ENCODE measurements around the gene ACIN1. TPM values are rescaled to one million over a fixed set of nuclear protein-coding genes. Genes with fewer than 3 reads are reported as not detected.
A peak's percentile ranks its signal among the peaks of the same experiment; 100 is the strongest.

ACIN1 gene
- total and polyA plus RNA-seq, 2 of the 13 experiments (the other 11 are each of a cell fraction or from before 2014, with no cell fraction given), result 165 to 183 TPM

GRCh38 chr14:23086565-23086964 is 8.4 kb downstream of the ACIN1 start:
- ChIA-PET POLR2A (interaction anchor here (5.2 kb wide), 1 partner anchor 8 kb away, joined by 51 read pairs; the partner anchor contains the start of genes ACIN1 and C14orf119), CTCF (ENCODE audit: low intra/inter-chr PET ratio, low total read pairs) (interaction anchor here (1.5 kb wide), 1 partner anchor 17 kb away, joined by 3 read pairs; no protein-coding TSS in a partner anchor)
- no peak for DNase-seq (ENCODE audit: low spot score)
- 100% methylated on average over 1 of the region's 1 CpG for WGBS (ENCODE audit: low lambda C conversion rate)
- Histone ChIP-seq H3K4me2 (ENCODE audit: low read depth, low read length) (no peak overlapping the region), H2AFZ (ENCODE audit: low read length) (no peak overlapping the region), H3K79me2 (ENCODE audit: insufficient read depth, low read length) (peaks cover 18% of the 10 kb centered on the region), H3K27me3 (ENCODE audit: control insufficient read depth in 1 of 2, insufficient read depth in 2 of 2, low read length in 2 of 2) (no peaks in the 10 kb centered on the region), H3K36me3 (replicated peaks in 1 of 2; ENCODE audit: control insufficient read depth in 1 of 2, insufficient read depth in 2 of 2, low read length in 2 of 2) (peaks cover 52 to 96% of the 10 kb centered on the region in 2 experiments), H3K27ac (ENCODE audit: extremely low read length, insufficient read depth, low read length) (no peak overlapping the region), H3K4me3 (replicated peaks in 1 of 3; ENCODE audit: insufficient read depth in 1 of 3, low read depth in 2 of 3, low read length in 3 of 3) (no peak overlapping the region), H4K20me1 (ENCODE audit: insufficient read depth, low read length) (peaks cover 5% of the 10 kb centered on the region; the same call in 1 of the 2 replicates), H3K4me1 (ENCODE audit: insufficient read depth, low read length) (no peaks in the 10 kb centered on the region), H3K9ac (ENCODE audit: insufficient read depth, low read depth, low read length) (no peak overlapping the region), H3K9me3 (ENCODE audit: low read length) (no peaks in the 10 kb centered on the region)
- FAIRE-seq, result no peak
- ATAC-seq, result no peak
- BruUV-seq (replicated peaks), result no TSS peak
- in situ Hi-C loops (cut with HindIII; ENCODE audit: extremely low pct_ligation_motif_present, low pct_unique_long_range_greater_than_20kb), result no loop called here
- TF ChIP-seq KDM6A (CRISPR knock-in tag; IDR thresholded peaks at IDR 0.05; ENCODE audit: low read depth), result no peak
- TF ChIP-seq ZFP90 (CRISPR knock-in tag; IDR thresholded peaks at IDR 0.05; ENCODE audit: borderline replicate concordance), result no peak
- 0 out of 2 replicates have a peak, but pooled peaks have one; percentile 4 for TF ChIP-seq RBFOX2 (IDR thresholded peaks at IDR 0.05; ENCODE audit: low read depth, low read length)
- intact Hi-C loops (cut with micrococcal nuclease; ENCODE audit: unreplicated experiment), result no loop called here

GRCh38 chr14:23085458-23085857 is 9.5 kb downstream of the ACIN1 start:
- no peak overlapping the region for H3K9ac ChIP-seq (ENCODE audit: insufficient read depth, low read depth, low read length)
- intact Hi-C loops (cut with micrococcal nuclease; ENCODE audit: unreplicated experiment) (no loop called here), in situ Hi-C loops (cut with HindIII; ENCODE audit: extremely low pct_ligation_motif_present, low pct_unique_long_range_greater_than_20kb) (no loop called here)
- no peak overlapping the region for H3K27ac ChIP-seq (ENCODE audit: extremely low read length, insufficient read depth, low read length)
- no peaks in the 10 kb centered on the region for H3K27me3 ChIP-seq (ENCODE audit: control insufficient read depth in 1 of 2, insufficient read depth in 2 of 2, low read length in 2 of 2)
- H3K4me1 ChIP-seq (ENCODE audit: insufficient read depth, low read length), result no peaks in the 10 kb centered on the region
- ATAC-seq, result no peak
- no peaks in the 10 kb centered on the region for H3K9me3 ChIP-seq (ENCODE audit: low read length)
- no peak for DNase-seq (ENCODE audit: low spot score)
- no peak overlapping the region for H3K4me3 ChIP-seq (replicated peaks in 1 of 3; ENCODE audit: insufficient read depth in 1 of 3, low read depth in 2 of 3, low read length in 3 of 3)
- H2AFZ ChIP-seq (ENCODE audit: low read length), result no peak overlapping the region
- 95% methylated on average over 3 of the region's 3 CpGs for WGBS (ENCODE audit: low lambda C conversion rate)
- POLR2A ChIA-PET, result interaction anchor here (1.8 to 5.2 kb wide), 2 partner anchors 10 to 13 kb away, joined by 7 to 51 read pairs; partner anchors contain the start of genes ACIN1 and C14orf119
- peaks cover 52 to 98% of the 10 kb centered on the region in 2 experiments for H3K36me3 ChIP-seq (replicated peaks in 1 of 2; ENCODE audit: control insufficient read depth in 1 of 2, insufficient read depth in 2 of 2, low read length in 2 of 2)
- no peak for FAIRE-seq
- BruUV-seq (replicated peaks), result no TSS peak
- no peak overlapping the region for H3K4me2 ChIP-seq (ENCODE audit: low read depth, low read length)
- CTCF ChIA-PET (ENCODE audit: low intra/inter-chr PET ratio, low total read pairs), result no interaction called here
- peaks cover 10% of the 10 kb centered on the region for H3K79me2 ChIP-seq (ENCODE audit: insufficient read depth, low read length)
- peaks cover 5% of the 10 kb centered on the region; the same call in 1 of the 2 replicates for H4K20me1 ChIP-seq (ENCODE audit: insufficient read depth, low read length)
- TF ChIP-seq ATM (IDR thresholded peaks at IDR 0.05; ENCODE audit: borderline replicate concordance), result no peak
- TF ChIP-seq CCAR2 (optimal IDR thresholded peaks at IDR 0.05; ENCODE audit: low read depth, low read length), result no peak
- no peak for TF ChIP-seq PHB2 (IDR thresholded peaks at IDR 0.05; ENCODE audit: partially characterized antibody)
- TF ChIP-seq IKZF4 (CRISPR knock-in tag; IDR thresholded peaks at IDR 0.05; ENCODE audit: borderline replicate concordance, low read depth, not compliant biosample characterization), result no peak
- TF ChIP-seq FUBP1 (CRISPR knock-in tag; IDR thresholded peaks at IDR 0.05; ENCODE audit: borderline replicate concordance), result no peak
- no peak for TF ChIP-seq CTCF (CRISPR knock-in tag; IDR thresholded peaks at IDR 0.05)
- no peak for TF ChIP-seq ZNF674 (CRISPR knock-in tag; IDR thresholded peaks at IDR 0.05; ENCODE audit: low read depth)
- no peak for TF ChIP-seq PAX8 (CRISPR knock-in tag; IDR thresholded peaks at IDR 0.05; ENCODE audit: borderline replicate concordance)
- no peak for TF ChIP-seq ZNF660 (CRISPR knock-in tag; IDR thresholded peaks at IDR 0.05; ENCODE audit: borderline replicate concordance, low read depth)
- no peak for TF ChIP-seq BHLHE40 (IDR thresholded peaks at IDR 0.05; ENCODE audit: low read length)
- TF ChIP-seq NONO (IDR thresholded peaks at IDR 0.05), result no peak
- TF ChIP-seq NONO (CRISPR knock-in tag; conservative IDR thresholded peaks at IDR 0.05), result no peak
- TF ChIP-seq ZNF772 (CRISPR knock-in tag; IDR thresholded peaks at IDR 0.05), result no peak

All from HepG2 (cell line).